Mesothelial cell of epicardium (in vitro differentiated cells): ENCODE data around the gene CST1. TPM values are rescaled to one million over a fixed set of nuclear protein-coding genes. Genes with fewer than 3 reads are reported as not detected.
"Not testable (repeated sequence)": the region's sequence is repeated elsewhere in the genome, so short reads cannot be mapped to it uniquely, and the experiment has no call there.

Experiments
- DNase-seq, 2 experiments: peaks; one replicate each; pipeline ENCODE4 v3.0.0; 2021; ENCODE audit warnings: low spot score in 2 of 2; ENCODE audit not compliant: unreplicated experiment in 2 of 2
- H3K27ac Mint-ChIP-seq: 2 replicates; pipeline ENCODE4 v1.8.0; 2021; ENCODE audit warnings: mixed read lengths
- H3K27me3 Mint-ChIP-seq: 2 replicates; pipeline ENCODE4 v1.8.0; 2021; ENCODE audit warnings: low read depth, mixed read lengths
- H3K36me3 Mint-ChIP-seq: 2 replicates; pipeline ENCODE4 v1.8.0; 2021; ENCODE audit warnings: mixed read lengths
- H3K4me1 Mint-ChIP-seq: 2 replicates; pipeline ENCODE4 v1.8.0; 2021; ENCODE audit warnings: mixed read lengths
- H3K4me3 Mint-ChIP-seq: 2 replicates; pipeline ENCODE4 v1.8.0; 2021; ENCODE audit warnings: mild to moderate bottlenecking, moderate library complexity, mixed read lengths
- H3K9me3 Mint-ChIP-seq: 2 replicates; pipeline ENCODE4 v1.8.0; 2021; ENCODE audit warnings: mixed read lengths
- CTCF ChIP-seq: fragments of 200-600 bp; sonication (generic); IDR thresholded peaks from one replicate; pipeline ENCODE4 v1.5.0; 2021; ENCODE audit warnings: antibody characterized with exemption; ENCODE audit not compliant: unreplicated experiment
- total RNA-seq: library from RNA; stranded (reverse); gene quantifications from 3 replicates; pipeline ENCODE4 v1.2.1, GENCODE V29; 2021

Gene CST1
- total RNA-seq, 1 donor from 2014 or later, result not detected

- Mint-ChIP-seq H3K9me3 (no peaks in the 10 kb centered on the region), H3K27ac (no peak overlapping the region), H3K4me3 (no peak overlapping the region), H3K27me3 (peaks cover 15% of the 10 kb centered on the region), H3K36me3 (no peaks in the 10 kb centered on the region), H3K4me1 (no peaks in the 10 kb centered on the region)
- no peak for DNase-seq
- TF ChIP-seq CTCF, result peak; percentile 63
Measured at GRCh38 chr20:23782366-23782983, 31.7 kb upstream of the CST1 start.

- not testable (repeated sequence) for H3K4me3 Mint-ChIP-seq, H3K4me1 Mint-ChIP-seq, H3K9me3 Mint-ChIP-seq, H3K27ac Mint-ChIP-seq, DNase-seq, H3K36me3 Mint-ChIP-seq
- peaks cover 24% of the 10 kb centered on the region for H3K27me3 Mint-ChIP-seq
Measured at GRCh38 chr20:23778676-23779075, 27.9 kb upstream of the CST1 start.

- H3K36me3 Mint-ChIP-seq, H3K27ac Mint-ChIP-seq, DNase-seq, H3K9me3 Mint-ChIP-seq, H3K4me3 Mint-ChIP-seq, H3K4me1 Mint-ChIP-seq: not testable (repeated sequence)
- peaks cover 32% of the 10 kb centered on the region for H3K27me3 Mint-ChIP-seq
Measured at GRCh38 chr20:23777380-23777779, 26.6 kb upstream of the CST1 start.

GRCh38 chr20:23776067-23776771 is 25.5 kb upstream of the CST1 start:
- Mint-ChIP-seq H3K27me3 (peaks cover 41% of the 10 kb centered on the region), H3K4me1 (no peaks in the 10 kb centered on the region), H3K27ac (no peak overlapping the region), H3K4me3 (no peak overlapping the region), H3K9me3 (no peaks in the 10 kb centered on the region), H3K36me3 (no peaks in the 10 kb centered on the region)
- no peak for TF ChIP-seq CTCF
- no peak for DNase-seq

- Mint-ChIP-seq H3K27ac (no peak overlapping the region), H3K27me3 (peaks cover 54% of the 10 kb centered on the region), H3K36me3 (no peaks in the 10 kb centered on the region), H3K4me3 (no peak overlapping the region), H3K9me3 (no peaks in the 10 kb centered on the region), H3K4me1 (no peaks in the 10 kb centered on the region)
- no peak for DNase-seq
- no peak for TF ChIP-seq CTCF
Measured at GRCh38 chr20:23774081-23774480, 23.3 kb upstream of the CST1 start.

GRCh38 chr20:23773579-23773978 is 22.8 kb upstream of the CST1 start:
- no peak overlapping the region for H3K27ac Mint-ChIP-seq
- TF ChIP-seq CTCF, result no peak
- H3K4me1 Mint-ChIP-seq, result no peaks in the 10 kb centered on the region
- DNase-seq, result no peak
- H3K27me3 Mint-ChIP-seq, result peaks cover 53% of the 10 kb centered on the region
- no peaks in the 10 kb centered on the region for H3K9me3 Mint-ChIP-seq
- H3K4me3 Mint-ChIP-seq, result no peak overlapping the region
- no peaks in the 10 kb centered on the region for H3K36me3 Mint-ChIP-seq
